GM18505 (cell line): ENCODE data around the gene CHN1.

Experiments
- ATAC-seq: cut with Tn5 transposase; IDR thresholded peaks from one replicate; pipeline ENCODE4 v1.9.1; 2021; ENCODE audit not compliant: unreplicated experiment
- POLR2A ChIP-seq: IDR thresholded peaks from 4 replicates; pipeline ENCODE4 v1.6.1; 2011; ENCODE audit warnings: borderline replicate concordance; ENCODE audit not compliant: insufficient read depth, insufficient read length; ENCODE audit errors: extremely low read depth

The CHN1 gene

GRCh38 chr2:174787487-174788205 lies 217.5 kb downstream of the CHN1 start:
- ATAC-seq: no peak
- TF ChIP-seq POLR2A: no peak

DNA sequence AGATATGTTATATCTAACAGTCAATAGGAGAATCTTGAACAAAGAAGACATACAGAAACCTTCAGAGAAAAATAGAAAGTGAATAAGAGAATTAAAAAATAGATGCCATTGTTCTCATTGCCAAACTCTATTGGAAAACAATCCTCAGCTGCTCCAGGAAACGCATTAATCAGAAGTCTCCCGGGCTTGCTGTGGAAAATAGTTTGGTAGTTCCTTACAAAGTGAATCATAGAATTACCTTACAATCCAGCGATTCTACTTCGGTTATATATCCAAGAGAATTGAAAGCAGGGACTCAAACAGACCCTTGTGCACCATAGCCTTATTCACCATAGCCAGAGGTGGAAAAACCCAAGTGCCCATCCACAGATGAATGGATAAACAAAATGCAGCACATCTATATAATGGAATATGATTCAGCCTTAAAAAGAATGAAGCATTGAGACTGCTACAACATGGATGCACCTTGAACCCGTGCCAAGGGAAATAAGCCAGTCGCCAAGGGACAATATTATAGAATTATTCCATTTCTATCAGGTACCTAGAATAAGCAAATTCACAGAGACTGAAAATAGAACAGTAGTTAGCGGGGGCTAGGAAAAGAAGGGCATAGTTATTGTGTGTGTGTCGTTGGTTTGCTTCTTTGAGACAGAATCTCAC lies 219.0 kb downstream of the CHN1 start:
- no peak for TF ChIP-seq POLR2A
- ATAC-seq: no peak

- no peak for ATAC-seq
- no peak for TF ChIP-seq POLR2A
Measured at GRCh38 chr2:174785481-174785880, 219.7 kb downstream of the CHN1 start.

DNA sequence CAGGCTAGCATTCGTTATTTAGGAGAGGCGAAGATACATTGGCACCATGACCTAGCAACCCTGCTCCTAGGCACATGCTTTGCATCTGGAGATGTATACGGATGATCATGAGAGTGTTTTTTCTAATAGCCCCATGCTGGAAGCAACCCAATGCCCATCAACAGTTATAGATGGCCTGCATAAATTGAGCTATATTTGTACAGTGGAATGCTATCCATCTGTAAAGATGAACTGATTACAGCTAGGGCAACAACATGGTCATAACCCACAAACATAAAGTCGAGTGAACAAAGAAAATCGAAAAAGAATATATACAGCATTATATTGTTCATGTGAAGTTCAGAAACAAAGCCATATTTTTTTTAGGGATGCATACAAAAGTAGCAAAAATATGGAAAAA lies 220.3 kb downstream of the CHN1 start:
- no peak for ATAC-seq
- no peak for TF ChIP-seq POLR2A

DNA sequence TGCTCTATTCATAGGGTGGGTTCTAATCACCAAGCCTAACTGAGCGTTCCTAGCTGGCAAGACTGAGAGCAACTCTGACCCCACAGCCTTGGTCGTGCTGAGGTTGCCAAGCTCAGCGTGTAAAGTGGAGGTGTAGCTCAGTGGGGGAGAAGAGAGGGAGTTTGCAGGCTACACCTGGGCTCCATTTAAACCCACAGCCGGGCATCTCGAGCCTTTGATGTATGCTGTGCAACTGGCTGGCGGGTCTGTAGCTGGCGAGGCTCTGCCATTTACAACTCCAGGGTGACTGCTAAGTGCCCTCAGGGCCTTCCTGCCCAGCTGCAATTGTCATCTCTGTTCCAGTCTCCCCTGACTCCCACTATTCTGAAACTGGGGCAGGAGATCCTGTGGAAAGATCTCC lies 220.9 kb downstream of the CHN1 start:
- TF ChIP-seq POLR2A: no peak
- no peak for ATAC-seq

- ATAC-seq: no peak
- TF ChIP-seq POLR2A: no peak
Measured at GRCh38 chr2:174781996-174782395, 223.2 kb downstream of the CHN1 start.

DNA sequence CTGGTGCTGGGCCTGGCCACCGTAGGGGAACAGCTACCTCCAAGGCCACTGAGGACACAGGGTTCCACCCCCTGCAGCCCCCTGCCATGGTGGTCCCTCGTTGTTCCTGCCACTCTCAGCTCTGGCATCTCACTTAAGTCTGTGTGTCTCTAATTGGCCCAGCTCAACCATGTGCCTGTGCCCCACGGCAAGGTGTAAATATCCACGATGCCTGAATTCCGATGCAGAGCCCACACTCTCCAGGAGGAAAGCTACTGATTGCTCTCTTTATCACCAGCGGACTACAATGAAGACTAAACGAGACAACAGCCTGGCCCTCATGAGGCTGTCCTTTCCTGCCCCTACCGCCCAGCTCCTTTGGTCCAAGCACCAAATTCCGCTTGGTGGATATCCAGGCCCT lies 223.9 kb downstream of the CHN1 start:
- no peak for ATAC-seq
- TF ChIP-seq POLR2A: no peak

DNA sequence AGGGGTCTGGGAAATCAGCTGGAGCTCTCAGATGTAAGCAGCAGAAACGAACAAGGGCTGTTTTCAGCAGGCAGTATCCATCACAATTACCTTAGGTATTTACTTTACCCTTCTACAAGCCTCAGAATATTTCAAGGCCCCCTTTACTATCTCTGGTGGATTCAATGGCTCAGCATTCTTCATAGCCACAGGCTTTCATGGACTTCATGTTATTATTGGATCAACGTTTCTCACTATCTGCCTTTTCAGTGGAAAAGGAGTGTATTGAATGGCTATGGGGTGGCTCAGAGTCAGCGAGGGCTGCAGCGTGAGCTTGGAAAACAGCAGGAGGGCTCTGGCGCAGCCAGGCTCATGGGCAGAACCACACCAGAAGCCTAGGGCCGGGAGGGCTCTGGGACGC lies 224.3 kb downstream of the CHN1 start:
- TF ChIP-seq POLR2A: no peak
- ATAC-seq: no peak

DNA sequence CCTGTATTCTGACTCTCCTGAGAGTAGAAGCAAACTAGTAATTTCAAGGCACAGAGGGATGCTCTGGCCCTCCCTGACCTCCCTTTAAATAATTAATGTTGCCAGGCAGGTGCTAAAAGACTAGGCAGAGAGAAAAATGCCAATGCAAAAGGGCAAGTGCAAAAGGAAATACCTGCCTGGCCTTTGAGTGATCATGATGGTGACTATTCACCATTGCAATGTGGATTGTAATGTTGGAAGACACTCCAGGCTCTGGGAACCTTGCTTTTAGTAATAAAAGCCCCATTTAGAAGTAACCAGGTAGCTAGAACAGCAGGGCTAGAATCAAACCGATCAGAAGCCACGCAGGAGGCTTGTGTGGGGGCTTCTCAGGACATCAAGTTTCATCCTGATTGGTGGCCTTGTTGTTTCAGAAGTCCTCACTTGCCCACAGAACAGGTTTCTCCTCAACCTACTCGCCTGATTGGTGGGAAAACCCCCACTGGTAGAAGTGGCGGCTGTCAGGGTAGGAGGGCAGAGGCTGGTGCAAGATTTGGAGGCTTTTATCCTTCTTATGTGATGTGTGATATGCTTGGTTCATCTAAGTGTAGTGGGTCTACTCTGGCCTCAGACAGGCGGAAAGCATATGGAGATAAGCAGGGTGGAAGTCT lies 224.9 kb downstream of the CHN1 start:
- no peak for TF ChIP-seq POLR2A
- ATAC-seq: no peak

- no peak for TF ChIP-seq POLR2A
- no peak for ATAC-seq
Measured at GRCh38 chr2:174779361-174779928, 225.7 kb downstream of the CHN1 start.

GRCh38 chr2:174778085-174778981 lies 226.8 kb downstream of the CHN1 start:
- TF ChIP-seq POLR2A: no peak
- ATAC-seq: peak; percentile 69

- no peak for TF ChIP-seq POLR2A
- ATAC-seq: no peak
Measured at GRCh38 chr2:174777347-174778084, 227.7 kb downstream of the CHN1 start.

GRCh38 chr2:174776675-174777074 lies 228.5 kb downstream of the CHN1 start:
- ATAC-seq: no peak
- no peak for TF ChIP-seq POLR2A

GRCh38 chr2:174776223-174776622 lies 229.0 kb downstream of the CHN1 start:
- TF ChIP-seq POLR2A: no peak
- no peak for ATAC-seq
